ENCODE data around the gene SLC7A8.

GRCh38 chr14:23154964-23155587, 28.4 kb downstream of the SLC7A8 start:
- TF ChIP-seq CTCF (IDR thresholded peaks at IDR 0.05; ENCODE audit: low read depth, low read length, missing input control) (no peak), REST (IDR thresholded peaks at IDR 0.05) (no peak), RAD21 (IDR thresholded peaks at IDR 0.05) (no peak), GABPA (IDR thresholded peaks at IDR 0.05 in 1 of 2, conservative IDR thresholded peaks at IDR 0.05 in 1 of 2) (no peak), SP1 (IDR thresholded peaks at IDR 0.05) (no peak), ATF3 (IDR thresholded peaks at IDR 0.05) (no peak), RXRA (IDR thresholded peaks at IDR 0.05) (no peak), FOXA1 (IDR thresholded peaks at IDR 0.05) (no peak), EGR1 (IDR thresholded peaks at IDR 0.05; ENCODE audit: low read depth in 2 of 2) (no peak), TAF1 (conservative IDR thresholded peaks at IDR 0.05) (no peak)

Measured in liver (tissue), 3 donors.